ENCODE data around the gene MCRIP1. TPM values are rescaled to one million over a fixed set of nuclear protein-coding genes. Genes with fewer than 3 reads are reported as not detected.
A peak's percentile ranks its signal among the peaks of the same experiment; 100 is the strongest.

MCRIP1 gene
- total and polyA plus RNA-seq, 9 of the 15 experiments (the other 6 are each of a cell fraction or from before 2014, with no cell fraction given) = 0.39 to 35.8 (median 9.7) TPM

- TF ChIP-seq NONO (IDR thresholded peaks at IDR 0.05; ENCODE audit: low read depth in 2 of 2, low read length in 1 of 2) (peak; percentile 82 to 97), SETDB1 (IDR thresholded peaks at IDR 0.05; ENCODE audit: low read length) (no peak), CHD1 (IDR thresholded peaks at IDR 0.05; ENCODE audit: low read length) (peak; percentile 87), SMARCC2 (IDR thresholded peaks at IDR 0.05; ENCODE audit: low read depth) (no peak), RBM14 (IDR thresholded peaks at IDR 0.05; ENCODE audit: borderline replicate concordance, insufficient read depth, low read depth, low read length) (no peak), ADNP (tag; IDR thresholded peaks at IDR 0.05) (no peak), ZNF224 (CRISPR knock-in tag; IDR thresholded peaks at IDR 0.05) (no peak), NR3C1 (CRISPR knock-in tag; IDR thresholded peaks at IDR 0.05) (0 out of 2 replicates have a peak, but pooled peaks have one; percentile 64), ZNF23 (CRISPR knock-in tag; IDR thresholded peaks at IDR 0.05) (no peak), HMGN3 (IDR thresholded peaks at IDR 0.05; ENCODE audit: borderline replicate concordance, extremely low read depth, insufficient read length, low read depth, low read length) (peak; percentile 25), GATA2 (CRISPR knock-in tag; IDR thresholded peaks at IDR 0.05) (no peak), FIP1L1 (IDR thresholded peaks at IDR 0.05; ENCODE audit: low read depth, low read length, poor library complexity, severe bottlenecking) (peak; percentile 88), ARID4B (CRISPR knock-in tag; IDR thresholded peaks at IDR 0.05) (peak; percentile 47), E2F4 (CRISPR knock-in tag; IDR thresholded peaks at IDR 0.05; ENCODE audit: low read depth) (peak; percentile 69; the same call in 1 of the 2 replicates), SUPT5H (IDR thresholded peaks at IDR 0.05) (peak; percentile 73), RFX5 (IDR thresholded peaks at IDR 0.05; ENCODE audit: low read depth, low read length) (peak; percentile 40; the same call in 1 of the 2 replicates), HNRNPLL (IDR thresholded peaks at IDR 0.05; ENCODE audit: low read depth, low read length, poor library complexity, severe bottlenecking) (peak; percentile 6), PCBP2 (IDR thresholded peaks at IDR 0.05; ENCODE audit: low read depth, low read length, poor library complexity, severe bottlenecking) (peak; percentile 51), POLR2A (conservative IDR thresholded peaks at IDR 0.05) (peak; percentile 54), SREBF1 (IDR thresholded peaks at IDR 0.05; ENCODE audit: borderline replicate concordance, low read depth, low read length) (no peak)
Measured at GRCh38 chr17:81859906-81860755, 27.0 kb upstream of the MCRIP1 start, which contains the start of gene P4HB (continued).

Data from K562 (cell line).